ENCODE results near the gene DPM3.
"Not testable (repeated sequence)": the region's sequence is repeated elsewhere in the genome, so short reads cannot be mapped to it uniquely, and the experiment has no call there.

The DPM3 gene

GRCh38 chr1:155124503-155125463, 15.5 kb downstream of the DPM3 start:
- DNase-seq = no peak

GRCh38 chr1:155123801-155124200, 16.5 kb downstream of the DPM3 start:
- no peak for DNase-seq

GRCh38 chr1:155122308-155122707, 18.0 kb downstream of the DPM3 start:
- no peak for DNase-seq

- DNase-seq = no peak
These were observed 19.1 kb downstream of the DPM3 start for GRCh38 chr1:155121249-155121648.

- no peak for DNase-seq
These were observed 20.1 kb downstream of the DPM3 start for GRCh38 chr1:155120253-155120652.

DNA sequence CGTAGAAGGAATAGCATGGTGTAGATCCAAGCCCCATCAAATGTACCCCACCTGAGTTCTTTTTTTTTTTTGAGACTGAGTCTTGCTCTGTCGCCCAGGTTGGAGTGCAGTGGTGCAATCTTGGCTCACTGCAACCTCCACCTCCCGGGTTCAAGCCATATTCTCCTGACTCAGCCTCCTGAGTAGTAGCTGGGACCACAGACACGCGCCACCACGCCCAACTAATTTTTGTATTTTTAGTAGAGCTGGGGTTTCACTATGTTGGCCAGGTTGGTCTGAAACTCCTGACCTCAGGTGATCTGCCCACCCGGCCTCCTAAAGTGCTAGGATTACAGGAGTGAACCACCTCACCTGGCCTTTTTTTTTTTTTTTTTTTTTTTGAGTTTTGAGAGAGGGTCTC, 22.2 kb downstream of the DPM3 start:
- DNase-seq = not testable (repeated sequence)

GRCh38 chr1:155117610-155118009, 22.7 kb downstream of the DPM3 start:
- DNase-seq = no peak

GRCh38 chr1:155116113-155116764, 24.1 kb downstream of the DPM3 start:
- no peak for DNase-seq

GRCh38 chr1:155113450-155113980, 26.8 kb downstream of the DPM3 start:
- no peak for DNase-seq

DNA sequence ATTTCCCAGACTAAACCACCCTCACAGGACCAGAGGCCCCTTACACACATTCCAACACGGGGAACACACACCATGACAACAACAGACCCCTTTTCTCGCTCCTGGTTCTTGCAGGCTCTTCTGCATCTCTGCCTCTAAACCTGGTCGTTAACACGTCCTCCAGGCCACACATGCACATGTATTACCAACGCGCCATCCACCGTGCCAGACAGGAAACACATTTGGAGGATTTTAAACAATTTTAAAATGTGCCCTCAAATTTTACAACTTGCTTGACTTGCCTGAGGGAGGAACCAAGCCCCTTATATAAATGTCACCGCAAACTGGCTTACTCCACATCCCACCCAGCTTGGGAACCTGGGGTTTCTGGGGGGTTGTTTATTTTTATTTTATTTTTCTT, 29.5 kb downstream of the DPM3 start:
- no peak for DNase-seq

DNA sequence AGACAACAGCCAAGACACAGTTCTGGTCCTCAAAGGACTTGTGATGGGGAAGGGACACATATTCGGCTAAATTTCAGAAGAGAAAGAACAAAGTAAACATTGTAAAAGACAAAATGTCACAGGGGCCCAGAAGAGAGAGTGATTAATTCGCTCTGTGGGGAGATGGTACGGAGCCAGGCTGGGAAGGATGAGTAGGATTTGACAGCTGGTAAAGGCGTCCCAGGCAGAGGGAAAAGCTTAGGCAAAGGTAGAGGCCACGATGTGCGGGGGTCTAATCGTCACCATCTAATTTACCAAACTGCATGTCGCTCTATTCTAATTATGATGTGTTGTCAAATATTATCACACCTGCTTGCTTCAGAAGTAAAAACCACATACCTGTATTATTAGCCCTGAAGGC, 29.9 kb downstream of the DPM3 start:
- DNase-seq = no peak

- DNase-seq = no peak
These were observed 32.0 kb downstream of the DPM3 start for GRCh38 chr1:155108296-155108695.

- DNase-seq = no peak
These were observed 32.7 kb downstream of the DPM3 start for GRCh38 chr1:155107309-155108264.

- no peak for DNase-seq
These were observed 33.5 kb downstream of the DPM3 start for GRCh38 chr1:155106862-155107261.

DNA sequence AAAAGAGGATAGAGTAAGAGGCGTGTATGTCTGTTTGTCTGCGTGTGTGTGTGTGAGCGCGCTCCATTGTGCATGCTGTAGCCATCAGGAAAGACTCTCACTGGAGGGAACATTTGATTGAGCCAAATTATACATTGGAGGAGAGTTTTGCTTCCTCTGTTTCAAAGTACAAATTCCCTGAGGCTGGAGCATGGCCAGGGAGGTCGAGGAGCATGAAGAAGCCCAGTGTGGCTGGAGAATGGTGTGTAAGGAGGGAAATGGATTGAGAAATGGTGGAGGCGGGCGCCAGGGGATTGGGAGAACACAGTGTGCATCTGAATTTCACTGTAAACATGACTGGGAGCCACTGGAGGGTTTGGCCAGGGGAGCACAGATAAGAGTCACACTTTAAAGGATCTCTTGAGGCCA, 34.7 kb downstream of the DPM3 start:
- no peak for DNase-seq

DNA sequence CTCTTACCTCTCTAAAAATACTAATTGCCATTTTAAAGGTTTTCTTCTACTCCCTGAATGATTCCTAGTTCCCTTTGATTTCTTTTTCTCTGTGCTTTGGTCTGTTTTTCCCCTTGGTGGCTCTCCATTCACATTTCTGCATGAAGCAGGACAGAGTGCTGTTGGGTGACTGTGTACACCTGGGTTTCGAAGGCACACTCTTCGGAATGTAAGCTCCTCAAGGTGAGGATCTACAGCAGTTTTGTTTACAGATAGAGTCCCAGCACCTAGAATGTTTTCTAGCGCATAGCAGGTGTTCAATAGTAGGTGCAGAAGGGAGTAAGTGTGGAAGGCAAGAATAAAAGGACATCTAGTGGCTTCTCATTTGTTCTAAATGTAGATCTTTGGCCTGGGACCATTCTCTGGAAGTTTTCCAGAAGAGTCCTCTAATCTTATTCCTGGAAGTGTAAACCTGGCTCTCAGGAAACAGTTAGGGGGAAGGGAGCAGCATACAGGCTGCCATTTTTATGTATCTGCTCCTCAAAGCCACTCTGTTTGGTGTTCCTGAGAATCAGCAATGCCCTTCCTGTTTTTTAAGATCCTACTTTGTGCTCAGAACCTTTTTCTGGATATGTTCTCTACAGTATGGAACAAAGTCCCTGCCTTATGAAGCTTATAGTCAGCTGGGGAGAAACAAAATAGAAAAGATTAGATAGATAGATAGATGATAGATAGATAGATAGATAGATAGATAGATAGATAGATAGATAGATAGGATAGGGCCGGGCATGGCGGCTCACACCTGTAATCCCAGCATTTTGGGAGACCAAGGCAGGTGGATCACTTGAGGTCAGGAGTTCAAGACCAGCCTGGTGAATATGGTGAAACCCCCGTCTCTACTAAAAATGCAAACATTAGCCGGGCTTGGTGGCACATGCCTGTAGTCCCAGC, 35.5 kb downstream of the DPM3 start:
- DNase-seq = no peak

GRCh38 chr1:155103325-155103724, 37.0 kb downstream of the DPM3 start:
- no peak for DNase-seq

GRCh38 chr1:155099331-155099730, 41.0 kb downstream of the DPM3 start:
- no peak for DNase-seq

DNA sequence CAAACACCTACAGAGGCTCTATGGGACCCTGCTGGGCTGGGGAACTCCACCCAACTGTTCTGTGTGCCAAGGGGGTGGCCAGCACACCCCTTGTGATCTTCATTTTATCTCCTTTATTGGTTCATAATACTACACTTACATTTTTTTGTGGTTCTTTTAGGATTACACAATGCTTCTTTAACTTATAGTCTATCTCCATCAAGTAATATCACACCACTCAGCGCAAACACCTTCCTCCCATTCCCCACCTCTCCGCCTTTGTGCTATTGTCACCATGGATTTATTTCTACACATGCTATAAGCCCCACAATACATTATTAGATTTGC, 45.7 kb downstream of the DPM3 start:
- DNase-seq = no peak

DNA sequence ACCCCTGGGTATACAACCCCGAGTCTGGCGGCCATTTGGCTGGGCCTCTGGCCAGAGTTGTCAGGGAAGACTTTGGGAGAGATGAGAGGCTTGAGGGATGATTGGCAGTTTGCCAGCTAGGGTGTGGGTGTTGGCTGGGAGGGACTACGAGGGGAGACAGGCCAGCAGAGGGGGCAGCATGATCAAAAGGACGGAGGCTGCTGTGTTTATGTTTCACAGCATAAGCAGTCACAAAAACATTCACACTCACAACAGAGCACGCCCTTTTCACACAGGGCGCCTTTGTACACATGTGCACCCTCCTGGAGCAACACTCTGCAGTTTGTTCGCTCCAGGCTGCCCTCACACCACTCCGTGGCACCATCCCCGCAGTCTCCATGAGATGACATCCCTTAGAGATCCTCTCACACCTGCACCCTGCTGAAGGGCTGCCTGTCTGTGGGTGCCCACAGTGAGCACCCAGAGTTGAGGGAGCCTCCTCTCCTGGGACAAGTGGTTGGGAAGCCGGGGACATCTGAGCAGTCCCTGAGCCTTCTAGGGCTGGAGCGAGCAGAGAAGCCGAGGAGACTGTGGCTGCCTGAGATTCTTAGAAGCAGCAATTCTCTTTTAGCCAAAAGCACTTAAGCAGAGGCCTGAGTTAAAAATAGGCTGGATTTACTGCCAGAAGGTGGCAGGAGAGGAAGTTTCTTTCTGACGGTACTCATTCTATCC, 46.3 kb downstream of the DPM3 start:
- no peak for DNase-seq

GRCh38 chr1:155092641-155093040, 47.7 kb downstream of the DPM3 start:
- no peak for DNase-seq

Measured in activated T-cell treated with anti-CD3 and anti-CD28 coated beads, Interleukin-2, amount 50 U/mL, for 1 hour (primary cell).